CD4-positive, alpha-beta memory T cell (primary cell): ENCODE measurements around the gene CCNC. TPM values are rescaled to one million over a fixed set of nuclear protein-coding genes. Genes with fewer than 3 reads are reported as not detected.
A peak's percentile ranks its signal among the peaks of the same experiment; 100 is the strongest.

Source experiments
- CTCF ChIA-PET: fragments of 350-600 bp; sonication (Branson Sonifier 250); formaldehyde crosslinking; loops from one replicate; lab custom pipeline; 2021; ENCODE audit warnings: inconsistent platforms; ENCODE audit not compliant: partially characterized antibody; lab: Charles Lee
- POLR2A ChIA-PET: fragments of 350-600 bp; sonication (Branson Sonifier 250); formaldehyde crosslinking; loops from one replicate; lab custom pipeline; 2021; ENCODE audit not compliant: partially characterized antibody; lab: Charles Lee
- DNase-seq, 5 donors: peaks; one replicate each; pipeline versions ENCODE4 v3.0.0 to v3.0.0-alpha.2; 2020 to 2022; ENCODE audit warnings: mixed read lengths in 1 of 5
- H3K27ac ChIP-seq: one replicate; pipeline ENCODE4 v1.7.0; 2013; ENCODE audit warnings: low read depth, low read length
- H3K27me3 ChIP-seq: 2 replicates; pipeline ENCODE4 v1.7.0; 2013; ENCODE audit warnings: mild to moderate bottlenecking, low read length, moderate library complexity; ENCODE audit not compliant: insufficient read depth
- H3K36me3 ChIP-seq: 2 replicates; pipeline ENCODE4 v1.7.0; 2013; ENCODE audit warnings: mild to moderate bottlenecking, low read length, moderate library complexity; ENCODE audit not compliant: insufficient read depth
- H3K4me1 ChIP-seq: 2 replicates; pipeline ENCODE4 v1.7.0; 2013; ENCODE audit warnings: mild to moderate bottlenecking, low read length, moderate library complexity; ENCODE audit not compliant: insufficient read depth
- H3K4me3 ChIP-seq, 2 donors: one replicate each; pipeline ENCODE4 v1.7.0; 2013; ENCODE audit warnings: low read length in 2 of 2, mild to moderate bottlenecking in 1 of 2
- H3K9me3 ChIP-seq, 2 donors: one replicate each; pipeline ENCODE4 v1.7.0; 2013; ENCODE audit warnings: low read length in 2 of 2, control low read depth in 1 of 2; ENCODE audit not compliant: control insufficient read depth in 1 of 2
- H3K27ac Mint-ChIP-seq, 7 donors: one replicate each; pipeline ENCODE4 v1.8.0; 2020 to 2021; ENCODE audit warnings: mixed read lengths in 7 of 7, mild to moderate bottlenecking in 6 of 7, inconsistent platforms in 3 of 7, moderate library complexity in 3 of 7
- H3K27me3 Mint-ChIP-seq, 2 donors: one replicate each; pipeline ENCODE4 v1.8.0; 2020 to 2021; ENCODE audit warnings: mixed read lengths in 2 of 2
- H3K36me3 Mint-ChIP-seq, 2 donors: one replicate each; pipeline ENCODE4 v1.8.0; 2020 to 2021; ENCODE audit warnings: mixed read lengths in 2 of 2, inconsistent platforms in 1 of 2, mild to moderate bottlenecking in 1 of 2
- H3K4me1 Mint-ChIP-seq, 4 donors: one replicate each; pipeline ENCODE4 v1.8.0; 2020 to 2021; ENCODE audit warnings: mixed read lengths in 4 of 4, mild to moderate bottlenecking in 1 of 4
- H3K4me3 Mint-ChIP-seq, 8 donors: one replicate each; pipeline ENCODE4 v1.8.0; 2020 to 2021; ENCODE audit warnings: mixed read lengths in 8 of 8, mild to moderate bottlenecking in 7 of 8, moderate library complexity in 6 of 8, inconsistent platforms in 3 of 8
- H3K9me3 Mint-ChIP-seq, 8 donors: one replicate each; pipeline ENCODE4 v1.8.0; 2020 to 2021; ENCODE audit warnings: mixed read lengths in 8 of 8, mild to moderate bottlenecking in 5 of 8, inconsistent platforms in 3 of 8, moderate library complexity in 1 of 8
- intact Hi-C: fragments of 100-400 bp; cut with micrococcal nuclease; formaldehyde crosslinking; loops from one replicate; pipeline ENCODE4 v1.15.1; 2023
- polyA plus RNA-seq, 2 donors: library from polyadenylated mRNA; unstranded; fragments of 300-500 nt; fragmentation: Illumina TruSeq; gene quantifications; one replicate each; pipeline ENCODE4 v1.2.3, GENCODE V29; 2021
- total RNA-seq, 2 experiments: library from RNA; stranded (reverse); gene quantifications; one replicate each; pipeline ENCODE4 v1.2.3, GENCODE V29; 2021

Gene CCNC
- total and polyA plus RNA-seq, 4 experiments from 2014 or later: 41.3 to 76.6 (median 44.5) TPM

DNA sequence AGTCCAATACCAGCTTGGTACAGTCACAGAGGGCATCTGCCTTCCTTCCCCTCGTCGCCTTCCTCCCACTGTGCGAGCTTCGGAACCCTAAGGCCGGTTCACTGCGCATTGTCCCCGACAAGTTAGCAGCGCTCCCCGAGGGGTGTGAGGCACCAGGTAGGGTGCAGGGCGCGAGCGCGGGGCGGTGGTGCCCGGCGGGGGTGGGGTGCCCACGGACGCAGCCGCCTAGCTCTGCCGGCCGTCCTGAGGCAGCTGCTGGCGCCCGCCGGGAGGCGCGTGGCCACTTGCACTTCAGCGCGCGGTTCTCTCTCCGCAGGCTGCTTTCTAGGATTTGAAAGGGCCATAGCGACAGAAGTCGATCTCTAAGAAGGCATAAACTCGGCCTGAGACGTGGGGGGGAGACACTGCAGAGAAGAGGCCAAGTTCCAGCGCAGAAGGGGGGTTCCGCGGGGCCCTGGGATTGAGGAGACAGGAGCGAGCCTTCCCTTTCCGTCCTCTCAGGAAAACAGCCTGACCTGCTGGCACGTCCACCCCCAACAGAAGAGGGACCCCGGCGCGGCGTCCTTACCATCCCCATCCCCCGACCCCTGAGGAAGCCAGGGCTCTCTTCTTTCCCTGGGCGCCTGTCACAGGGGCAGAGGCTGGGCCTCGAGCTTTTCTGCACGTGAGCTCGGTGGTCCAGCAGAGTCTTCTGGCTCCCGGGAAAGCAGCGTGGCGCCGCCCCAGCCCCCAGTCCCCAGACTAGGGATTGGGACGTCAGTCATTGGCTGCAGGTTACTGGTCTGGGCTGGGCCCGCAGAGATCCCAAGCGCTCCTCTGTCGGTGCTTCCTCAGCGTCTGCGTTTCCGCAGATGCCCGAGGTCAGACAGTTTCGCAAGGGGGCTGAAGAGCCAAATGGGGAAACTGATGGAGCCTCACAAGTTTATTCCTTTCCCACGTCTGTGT is 22.5 kb upstream of the CCNC start:
- ChIA-PET POLR2A (interaction anchor here (0.9 to 1.4 kb wide), 4 partner anchors 18 to 95 kb away, joined by 3 to 4 read pairs (median 4); partner anchors contain the start of gene CCNC), CTCF (interaction anchor here (3.5 kb wide), 1 partner anchor 156 kb away, joined by 37 read pairs; no protein-coding TSS in a partner anchor)
- H3K27me3 ChIP-seq: peaks cover 36% of the 10 kb centered on the region
- peaks cover 37% of the 10 kb centered on the region for H3K4me1 ChIP-seq
- H3K36me3 ChIP-seq: no peaks in the 10 kb centered on the region
- no peak overlapping the region for H3K27ac Mint-ChIP-seq
- no peak overlapping the region for H3K4me3 ChIP-seq
- H3K9me3 Mint-ChIP-seq: peaks cover 0 to 12% (median 9%) of the 10 kb centered on the region in 8 donors
- no peaks in the 10 kb centered on the region for H3K9me3 ChIP-seq
- intact Hi-C loops: loop anchor here (1.0 kb wide), 1 partner anchor 11 kb away; no protein-coding TSS in a partner anchor
- peak overlapping the region in 5 of 8 donors; percentile 6 to 68 (median 54) for H3K4me3 Mint-ChIP-seq
- H3K27me3 Mint-ChIP-seq: peaks cover 47 to 53% of the 10 kb centered on the region in 2 donors
- DNase-seq: no peak
- H3K27ac ChIP-seq: no peak overlapping the region
- H3K4me1 Mint-ChIP-seq: peaks cover 20 to 45% (median 28%) of the 10 kb centered on the region in 4 donors
- peaks cover 0 to 2% of the 10 kb centered on the region in 2 donors for H3K36me3 Mint-ChIP-seq

DNA sequence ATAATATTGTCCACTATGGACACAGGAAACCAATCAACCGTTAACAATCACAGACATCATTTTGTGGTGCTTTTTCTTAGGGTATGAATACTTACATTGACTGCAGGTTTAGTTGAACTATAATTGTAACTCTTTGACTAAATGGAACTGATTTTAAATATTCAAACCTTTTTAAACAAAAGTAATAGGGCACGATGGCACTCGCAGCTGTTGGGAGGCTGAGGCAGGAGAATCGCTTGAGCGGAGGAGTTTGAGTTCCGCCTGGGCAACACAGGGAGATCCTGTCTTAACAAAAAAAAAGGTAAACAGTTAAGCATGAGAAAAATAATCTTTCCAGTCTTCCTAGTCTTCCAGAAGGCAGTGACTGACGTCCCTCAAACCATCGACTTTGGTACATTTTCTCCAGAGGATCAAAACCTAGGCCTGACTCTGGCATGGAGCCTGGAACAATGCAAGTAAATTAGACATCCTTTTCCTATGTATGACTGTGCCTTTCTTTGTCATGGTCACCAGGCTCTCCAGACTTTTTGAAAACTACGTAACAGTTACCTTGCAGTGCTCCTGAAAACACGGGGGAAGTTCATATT is 21.5 kb upstream of the CCNC start:
- no peak for DNase-seq
- H3K9me3 Mint-ChIP-seq: peaks cover 0 to 7% (median 4%) of the 10 kb centered on the region in 8 donors
- H3K36me3 Mint-ChIP-seq: peaks cover 0 to 2% of the 10 kb centered on the region in 2 donors
- H3K9me3 ChIP-seq: no peaks in the 10 kb centered on the region
- intact Hi-C loops: loop anchor here (1.0 to 2.0 kb wide), 3 partner anchors 12 to 509 kb away; no protein-coding TSS in a partner anchor
- H3K4me1 ChIP-seq: peaks cover 37% of the 10 kb centered on the region
- peaks cover 36% of the 10 kb centered on the region for H3K27me3 ChIP-seq
- no peaks in the 10 kb centered on the region for H3K36me3 ChIP-seq
- no peak overlapping the region for H3K27ac ChIP-seq
- H3K27ac Mint-ChIP-seq: no peak overlapping the region
- peaks cover 20 to 45% (median 28%) of the 10 kb centered on the region in 4 donors for H3K4me1 Mint-ChIP-seq
- ChIA-PET CTCF (interaction anchor here (1.8 to 3.5 kb wide), 4 partner anchors 19 to 233 kb away, joined by 6 to 37 read pairs (median 15); partner anchors contain the start of gene CCNC), POLR2A (interaction anchor here (0.9 to 1.8 kb wide), 8 partner anchors 17 to 94 kb away, joined by 3 to 12 read pairs (median 4); partner anchors contain the start of gene CCNC)
- H3K4me3 Mint-ChIP-seq: peak overlapping the region; percentile 43 to 92 (median 89)
- peaks cover 43 to 44% of the 10 kb centered on the region in 2 donors for H3K27me3 Mint-ChIP-seq
- H3K4me3 ChIP-seq: no peak overlapping the region

DNA sequence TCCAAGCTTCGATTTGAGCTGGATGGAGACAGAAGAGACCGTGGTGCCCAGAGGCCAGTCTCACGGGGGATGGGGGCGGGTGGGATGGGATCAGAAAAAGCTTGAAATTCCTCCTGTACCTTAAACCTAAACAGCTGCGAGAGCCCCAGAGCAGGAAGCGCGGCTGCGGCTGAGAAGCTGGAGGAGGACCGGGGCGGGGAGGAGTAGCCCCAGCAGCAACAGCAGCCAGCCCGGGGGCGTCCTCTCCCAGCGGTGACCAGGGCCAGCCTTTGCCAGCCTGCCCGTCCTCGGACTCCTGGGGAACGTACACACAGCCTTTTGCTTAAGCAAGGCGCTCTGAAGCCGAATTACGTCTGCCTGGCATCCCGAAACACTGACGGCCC is 20.8 kb upstream of the CCNC start:
- no peak for DNase-seq
- CTCF ChIA-PET: interaction anchor here (1.0 to 3.5 kb wide), 12 partner anchors 14 to 413 kb away, joined by 3 to 37 read pairs (median 4); partner anchors contain the start of gene CCNC
- Mint-ChIP-seq H3K9me3 (peaks cover 0 to 4% (median 0%) of the 10 kb centered on the region in 8 donors), H3K36me3 (peaks cover 0 to 2% of the 10 kb centered on the region in 2 donors), H3K4me3 (peak overlapping the region; percentile 87 to 94 (median 90)), H3K4me1 (peaks cover 20 to 45% (median 28%) of the 10 kb centered on the region in 4 donors), H3K27ac (peak overlapping the region in 1 of 7 donors; percentile 79), H3K27me3 (peaks cover 42 to 43% of the 10 kb centered on the region in 2 donors)
- Histone ChIP-seq H3K4me3 (peak overlapping the region in 1 of 2 donors; percentile 66), H3K4me1 (peaks cover 37% of the 10 kb centered on the region), H3K27ac (no peak overlapping the region), H3K27me3 (peaks cover 36% of the 10 kb centered on the region), H3K36me3 (no peaks in the 10 kb centered on the region), H3K9me3 (no peaks in the 10 kb centered on the region)
- POLR2A ChIA-PET: interaction anchor here (0.8 to 1.8 kb wide), 8 partner anchors 12 to 157 kb away, joined by 3 to 12 read pairs (median 4); partner anchors contain the start of gene CCNC
- intact Hi-C loops: loop anchor here (2.0 kb wide), 2 partner anchors 68 to 510 kb away; no protein-coding TSS in a partner anchor

DNA sequence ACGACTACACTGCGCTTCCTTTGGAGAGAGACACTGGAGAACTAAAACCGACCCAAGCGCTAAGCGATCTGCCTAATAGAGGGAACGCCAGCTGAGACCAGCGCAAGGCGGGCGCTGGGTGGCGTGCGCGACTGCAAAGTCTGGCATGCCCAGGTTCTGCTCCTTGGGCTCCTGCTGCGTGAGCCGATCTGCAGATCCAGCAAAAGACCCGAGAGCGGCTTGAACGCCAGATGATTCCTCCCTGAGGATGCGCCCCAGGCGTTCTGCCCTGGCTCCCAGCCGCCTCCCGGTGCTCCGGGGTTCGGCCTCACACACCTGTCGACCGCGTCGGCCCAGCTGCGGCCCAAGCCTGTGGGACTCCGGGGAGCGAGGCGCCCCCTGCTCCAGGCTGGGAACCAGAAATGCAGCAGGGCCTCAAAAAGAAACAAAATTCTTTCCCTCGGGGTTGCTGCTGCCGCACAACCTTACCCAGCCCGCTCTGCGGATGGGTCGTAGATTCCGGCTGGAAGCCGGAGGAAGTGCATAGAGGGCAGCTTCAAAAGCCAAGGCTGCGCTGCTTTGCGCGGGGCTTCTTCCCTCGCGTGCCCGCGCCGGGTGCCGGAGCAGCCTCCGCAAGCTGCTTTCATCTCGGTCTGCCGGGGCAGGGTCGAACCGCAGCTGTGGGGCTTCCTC is 20.3 kb upstream of the CCNC start:
- H3K4me3 Mint-ChIP-seq: peak overlapping the region; percentile 87 to 94 (median 90)
- Histone ChIP-seq H3K4me1 (peaks cover 37% of the 10 kb centered on the region), H3K36me3 (no peaks in the 10 kb centered on the region), H3K4me3 (peak overlapping the region; percentile 42 to 66), H3K9me3 (no peaks in the 10 kb centered on the region), H3K27me3 (peaks cover 36% of the 10 kb centered on the region), H3K27ac (no peak overlapping the region)
- H3K9me3 Mint-ChIP-seq: peaks cover 0 to 4% (median 0%) of the 10 kb centered on the region in 8 donors
- CTCF ChIA-PET: interaction anchor here (0.8 to 3.5 kb wide), 18 partner anchors 11 to 413 kb away, joined by 3 to 37 read pairs (median 4); partner anchors contain the start of gene CCNC
- POLR2A ChIA-PET: interaction anchor here (0.8 to 1.8 kb wide), 8 partner anchors 13 to 158 kb away, joined by 3 to 12 read pairs (median 4); partner anchors contain the start of gene CCNC
- peaks cover 20 to 45% (median 28%) of the 10 kb centered on the region in 4 donors for H3K4me1 Mint-ChIP-seq
- intact Hi-C loops: loop anchor here (1.0 to 2.0 kb wide), 3 partner anchors 68 to 510 kb away; no protein-coding TSS in a partner anchor
- H3K36me3 Mint-ChIP-seq: peaks cover 0 to 2% of the 10 kb centered on the region in 2 donors
- H3K27ac Mint-ChIP-seq: peak overlapping the region in 2 of 7 donors; percentile 43 to 79
- peak; percentile 59 to 65 (median 61) for DNase-seq
- peaks cover 39 to 40% of the 10 kb centered on the region in 2 donors for H3K27me3 Mint-ChIP-seq

DNA sequence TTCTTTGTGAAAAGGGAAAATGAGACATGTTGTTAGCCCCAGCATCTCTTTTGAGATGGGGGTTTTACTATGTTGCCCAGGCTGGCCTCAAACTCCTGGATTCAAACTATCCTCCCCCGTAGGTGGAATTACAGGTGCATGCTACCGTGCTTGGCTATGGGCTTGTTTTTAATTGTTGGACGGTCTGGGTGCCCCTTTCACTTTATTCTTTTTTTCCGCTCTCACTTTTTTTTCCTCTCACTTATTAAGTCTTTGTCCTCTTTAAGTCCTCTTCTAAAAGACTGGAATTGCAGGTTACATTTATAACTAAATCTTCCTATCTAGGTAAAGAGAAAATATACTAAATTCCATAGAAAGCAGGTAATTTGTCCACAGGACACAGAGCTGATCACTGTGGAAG is 19.3 kb upstream of the CCNC start:
- Mint-ChIP-seq H3K4me3 (peak overlapping the region in 2 of 8 donors; percentile 12 to 94), H3K27ac (no peak overlapping the region), H3K36me3 (peaks cover 0 to 2% of the 10 kb centered on the region in 2 donors), H3K27me3 (peaks cover 37 to 39% of the 10 kb centered on the region in 2 donors), H3K4me1 (peaks cover 20 to 45% (median 28%) of the 10 kb centered on the region in 4 donors), H3K9me3 (peaks cover 0 to 2% (median 0%) of the 10 kb centered on the region in 8 donors)
- Histone ChIP-seq H3K27me3 (peaks cover 35% of the 10 kb centered on the region), H3K36me3 (no peaks in the 10 kb centered on the region), H3K27ac (no peak overlapping the region), H3K4me3 (no peak overlapping the region), H3K9me3 (no peaks in the 10 kb centered on the region), H3K4me1 (peaks cover 37% of the 10 kb centered on the region)
- DNase-seq: no peak
- intact Hi-C loops: loop anchor here (1.0 to 2.0 kb wide), 3 partner anchors 67 to 511 kb away; no protein-coding TSS in a partner anchor
- ChIA-PET CTCF (interaction anchor here (0.6 to 3.5 kb wide), 11 partner anchors 12 to 163 kb away, joined by 3 to 37 read pairs (median 5); partner anchors contain the start of gene CCNC), POLR2A (no interaction called here)

GRCh38 chr6:99579781-99580180 is 11.3 kb upstream of the CCNC start:
- H3K27ac Mint-ChIP-seq: no peak overlapping the region

More at GRCh38 chr6:99579781-99580180, 11.3 kb upstream of the CCNC start:
- DNase-seq: no peak
- ChIA-PET CTCF (no interaction called here), POLR2A (no interaction called here)
- H3K27ac ChIP-seq: no peak overlapping the region
- Mint-ChIP-seq H3K36me3 (no peaks in the 10 kb centered on the region), H3K4me3 (no peak overlapping the region), H3K4me1 (peaks cover 0 to 8% (median 2%) of the 10 kb centered on the region in 4 donors), H3K27me3 (peaks cover 18 to 30% of the 10 kb centered on the region in 2 donors), H3K9me3 (no peaks in the 10 kb centered on the region)
- H3K9me3 ChIP-seq: no peaks in the 10 kb centered on the region
- no peaks in the 10 kb centered on the region for H3K36me3 ChIP-seq
- H3K27me3 ChIP-seq: no peaks in the 10 kb centered on the region
- H3K4me3 ChIP-seq: no peak overlapping the region
- intact Hi-C loops: no loop called here
- no peaks in the 10 kb centered on the region for H3K4me1 ChIP-seq
